HepG2 (cell line): ENCODE measurements around the gene DEFB129. TPM values are rescaled to one million over a fixed set of nuclear protein-coding genes. Genes with fewer than 3 reads are reported as not detected.

ENCODE experiments used
- ATAC-seq: fragments of 200-7000 bp; cut with Tn5 transposase; 3 replicates; pipeline ENCODE4 v1.9.1; 2020; ENCODE audit warnings: mild to moderate bottlenecking, moderate library complexity
- BruUV-seq: library from RNA; stranded (reverse); fragments of 400-500 nt; replicated peaks from 2 replicates; lab custom pipeline; 2021; lab: Mats Ljungman, UMichigan
- CTCF ChIA-PET: fragments of 300-600 bp; formaldehyde crosslinking; extraction: SDS; loops from one replicate; lab custom pipeline; 2021; ENCODE audit warnings: low total read pairs, inconsistent platforms, low intra/inter-chr PET ratio; lab: Yijun Ruan, JAX
- POLR2A ChIA-PET: fragments of 350-600 bp; sonication (Branson Sonifier 250); formaldehyde crosslinking; loops from one replicate; lab custom pipeline; 2020; ENCODE audit warnings: antibody characterized with exemption, inconsistent platforms; lab: Yijun Ruan, JAX
- DNase-seq: peaks from one replicate; pipeline ENCODE4 v3.0.0-alpha.2; 2015; ENCODE audit warnings: low spot score
- FAIRE-seq: peaks from 3 replicates; lab custom pipeline; 2011; peaks lifted over from hg19 to GRCh38; lab: Jason Lieb, UNC
- H2AFZ ChIP-seq: one replicate; pipeline ENCODE4 v1.6.1; 2011; ENCODE audit warnings: low read length, inconsistent platforms
- H3K27ac ChIP-seq: fragments of 300-600 bp; 3 replicates; pipeline ENCODE4 v1.8.0; 2011; ENCODE audit warnings: mixed run types, mild to moderate bottlenecking, mixed read lengths, low read length, inconsistent platforms; ENCODE audit not compliant: insufficient read depth; ENCODE audit errors: extremely low read length
- H3K27me3 ChIP-seq, 2 experiments: fragments of 200-600 bp in 1 of 2; 2 replicates in 1 of 2; 3 replicates in 1 of 2; pipeline versions ENCODE4 v1.6.0 to v1.8.0; 2011; ENCODE audit warnings: low read length in 2 of 2, mild to moderate bottlenecking in 2 of 2, moderate library complexity in 2 of 2, inconsistent platforms in 1 of 2; ENCODE audit not compliant: insufficient read depth in 2 of 2, control insufficient read depth in 1 of 2
- H3K36me3 ChIP-seq, 2 experiments: fragments of 200-600 bp in 1 of 2; replicated peaks in 1 of 2; 2 replicates in 1 of 2; 3 replicates in 1 of 2; pipeline versions ENCODE4 v1.5.1 to v1.8.0; 2011; ENCODE audit warnings: low read length in 2 of 2, inconsistent platforms in 1 of 2; ENCODE audit not compliant: insufficient read depth in 2 of 2, control insufficient read depth in 1 of 2
- H3K4me1 ChIP-seq: 2 replicates; pipeline ENCODE4 v1.5.1; 2012; ENCODE audit warnings: low read length, inconsistent platforms; ENCODE audit not compliant: insufficient read depth
- H3K4me2 ChIP-seq: 2 replicates; pipeline ENCODE4 v1.6.0; 2011; ENCODE audit warnings: low read depth, low read length, inconsistent platforms
- H3K4me3 ChIP-seq, 3 experiments: fragments of 200-600 bp in 1 of 3; sonication (generic), shearing (Covaris generic) in 1 of 3; replicated peaks in 1 of 3; 2 replicates each; pipeline ENCODE4 v1.5.1; 2011 to 2016; ENCODE audit warnings: low read length in 3 of 3, inconsistent platforms in 2 of 3, low read depth in 2 of 3, mild to moderate bottlenecking in 2 of 3, control low read depth in 1 of 3, mixed read lengths in 1 of 3; ENCODE audit not compliant: insufficient read depth in 1 of 3
- H3K79me2 ChIP-seq: one replicate; pipeline ENCODE4 v1.6.1; 2011; ENCODE audit warnings: low read length, inconsistent platforms; ENCODE audit not compliant: insufficient read depth
- H3K9ac ChIP-seq: 2 replicates; pipeline ENCODE4 v1.6.0; 2011; ENCODE audit warnings: mild to moderate bottlenecking, low read depth, low read length, inconsistent platforms; ENCODE audit not compliant: insufficient read depth
- H3K9me3 ChIP-seq: 2 replicates; pipeline ENCODE4 v1.5.1; 2012; ENCODE audit warnings: mild to moderate bottlenecking, low read length
- H4K20me1 ChIP-seq: 2 replicates; pipeline ENCODE4 v1.6.0; 2011; ENCODE audit warnings: inconsistent platforms, mild to moderate bottlenecking, low read length, moderate library complexity; ENCODE audit not compliant: insufficient read depth
- EP300 ChIP-seq, 3 experiments: sonication (generic) in 1 of 3; formaldehyde crosslinking in 1 of 3; IDR thresholded peaks; 2 replicates each; pipeline versions ENCODE4 v1.5.1 to v1.6.1; 2011 to 2020; ENCODE audit warnings: low read depth in 2 of 3, low read length in 2 of 3, borderline replicate concordance in 1 of 3, improper control_type of control experiment in 1 of 3, mild to moderate bottlenecking in 1 of 3, missing genetic modification reagents in 1 of 3, moderate library complexity in 1 of 3
- ESRRA ChIP-seq: sonication (generic); formaldehyde crosslinking; IDR thresholded peaks from 2 replicates; pipeline ENCODE4 v1.5.1; 2020; ENCODE audit warnings: mild to moderate bottlenecking, low read depth, missing genetic modification reagents
- KLF11 ChIP-seq: IDR thresholded peaks from 2 replicates; pipeline ENCODE4 v1.6.1; 2016; ENCODE audit warnings: missing compliant biosample characterization
- SMAD1 ChIP-seq: sonication (generic); formaldehyde crosslinking; IDR thresholded peaks from 2 replicates; pipeline ENCODE4 v1.4.0; 2020; ENCODE audit warnings: missing genetic modification reagents, low read depth, mild to moderate bottlenecking, borderline replicate concordance
- ZNF431 ChIP-seq: sonication (generic); formaldehyde crosslinking; IDR thresholded peaks from 2 replicates; pipeline ENCODE4 v1.9.0; 2022; ENCODE audit warnings: missing genetic modification reagents, low read depth, mild to moderate bottlenecking, borderline replicate concordance
- ZNF891 ChIP-seq: sonication (generic); formaldehyde crosslinking; IDR thresholded peaks from 2 replicates; pipeline ENCODE4 v1.5.0; 2020; ENCODE audit warnings: mild to moderate bottlenecking, missing genetic modification reagents
- WGBS: methylation state at CpG from one replicate; pipeline ENCODE4 v1.1.6; 2017; ENCODE audit warnings: low lambda C conversion rate; 5-methylcytosine and 5-hydroxymethylcytosine counted together
- in situ Hi-C: cut with HindIII; loops from 2 replicates; pipeline ENCODE4 v1.10.0; 2017; ENCODE audit warnings: low pct_unique_long_range_greater_than_20kb; ENCODE audit not compliant: extremely low pct_ligation_motif_present
- intact Hi-C: fragments of 100-400 bp; cut with micrococcal nuclease; formaldehyde crosslinking; loops from one replicate; pipeline ENCODE4 v1.10.0; 2022; ENCODE audit not compliant: unreplicated experiment
- polyA plus RNA-seq, 8 experiments: library from polyadenylated mRNA; depleted of rRNA in 3 of 8; stranded (reverse) in 7 of 8; unstranded in 1 of 8; fragments of >200 nt; fragmentation: Illumina TruSeq in 4 of 8; extraction: Trizol in 4 of 8; gene quantifications; 2 replicates each; pipeline versions ENCODE4 v1.2.1 to v1.2.3, GENCODE V29; 2011 to 2016; ENCODE audit warnings: low read depth in 4 of 8, missing spikeins in 1 of 8, mixed read lengths in 1 of 8; ENCODE audit not compliant: insufficient read depth in 1 of 8
- total RNA-seq, 5 experiments: library from RNA; depleted of rRNA; stranded (reverse); fragments of >200 nt; fragmentation: Illumina TruSeq; extraction: Trizol; gene quantifications; 2 replicates each; pipeline ENCODE4 v1.2.3, GENCODE V29; 2016; ENCODE audit warnings: low read depth in 1 of 5
- TF ChIP-seq, protein P1 (sequence below): sonication (generic); formaldehyde crosslinking; IDR thresholded peaks from 2 replicates; pipeline ENCODE4 v1.4.0; 2020; ENCODE audit warnings: mild to moderate bottlenecking, missing genetic modification reagents
- TF ChIP-seq, protein P2 (sequence below): sonication (generic); formaldehyde crosslinking; IDR thresholded peaks from 2 replicates; pipeline ENCODE4 v1.4.0; 2020; ENCODE audit warnings: mild to moderate bottlenecking, missing genetic modification reagents
- TF ChIP-seq, protein P3 (sequence below): sonication (generic); formaldehyde crosslinking; IDR thresholded peaks from 2 replicates; pipeline ENCODE4 v1.5.1; 2020; ENCODE audit warnings: missing genetic modification reagents, mild to moderate bottlenecking, borderline replicate concordance
- TF ChIP-seq, protein P4 (sequence below): sonication (generic); formaldehyde crosslinking; IDR thresholded peaks from 2 replicates; pipeline ENCODE4 v1.4.0; 2020; ENCODE audit warnings: mild to moderate bottlenecking, missing genetic modification reagents

Gene DEFB129
- total and polyA plus RNA-seq, 2 of the 13 experiments (the other 11 are each of a cell fraction or from before 2014, with no cell fraction given), result not detected

DNA sequence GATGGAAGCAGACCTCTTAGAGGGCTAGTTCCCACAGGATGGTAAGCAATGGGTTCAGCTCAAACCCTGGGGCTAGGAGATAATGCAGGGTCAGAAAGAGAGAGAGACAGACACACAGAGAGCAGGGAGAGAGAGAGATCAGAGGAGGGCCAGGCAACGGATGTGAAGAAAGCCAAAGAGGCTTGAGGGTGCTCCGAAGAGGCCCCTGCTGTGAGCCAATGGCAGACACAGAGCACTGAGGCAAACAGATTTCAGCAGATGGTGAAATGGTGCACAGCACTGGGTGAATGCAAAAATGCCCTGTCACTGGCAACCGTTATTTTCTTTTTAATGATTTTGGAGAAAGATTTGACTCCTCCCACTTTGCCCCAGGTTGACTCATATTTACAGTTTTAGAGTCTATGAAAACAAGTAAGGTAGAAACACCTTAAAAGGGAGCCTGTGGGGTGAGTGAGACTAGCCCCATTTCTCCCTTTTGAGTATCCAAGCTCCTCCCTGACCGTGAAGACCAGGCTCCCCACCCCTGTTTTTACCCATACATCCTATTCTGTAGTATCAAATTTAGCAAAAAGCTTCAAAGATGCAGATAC, 31.3 kb downstream of the DEFB129 start:
- ChIA-PET POLR2A (interaction anchor here (1.0 kb wide), 1 partner anchor 8 kb away, joined by 3 read pairs; no protein-coding TSS in a partner anchor), CTCF (interaction anchor here (0.7 to 1.9 kb wide), 3 partner anchors 9 to 72 kb away, joined by 3 to 12 read pairs (median 4); no protein-coding TSS in a partner anchor)
- H3K9ac ChIP-seq, result no peak overlapping the region
- no peaks in the 10 kb centered on the region for H3K79me2 ChIP-seq
- H3K36me3 ChIP-seq, result no peaks in the 10 kb centered on the region
- DNase-seq, result no peak
- no TSS peak for BruUV-seq
- H3K4me1 ChIP-seq, result no peaks in the 10 kb centered on the region
- no peak overlapping the region for H3K4me3 ChIP-seq
- intact Hi-C loops (no loop called here), in situ Hi-C loops (no loop called here)
- no peak overlapping the region for H2AFZ ChIP-seq
- no peak for TF ChIP-seq ZNF891 (CRISPR knock-in tag)
- TF ChIP-seq KLF11 (CRISPR knock-in tag), result no peak
- TF ChIP-seq EP300 (IDR thresholded peaks at IDR 0.05; ENCODE audit: low read depth in 2 of 2, low read length in 2 of 2), result no peak
- TF ChIP-seq EP300 (CRISPR knock-in tag; IDR thresholded peaks at IDR 0.05; ENCODE audit: borderline replicate concordance), result no peak
- no peak for TF ChIP-seq ZNF431 (CRISPR knock-in tag)
- TF ChIP-seq, protein P1, sequence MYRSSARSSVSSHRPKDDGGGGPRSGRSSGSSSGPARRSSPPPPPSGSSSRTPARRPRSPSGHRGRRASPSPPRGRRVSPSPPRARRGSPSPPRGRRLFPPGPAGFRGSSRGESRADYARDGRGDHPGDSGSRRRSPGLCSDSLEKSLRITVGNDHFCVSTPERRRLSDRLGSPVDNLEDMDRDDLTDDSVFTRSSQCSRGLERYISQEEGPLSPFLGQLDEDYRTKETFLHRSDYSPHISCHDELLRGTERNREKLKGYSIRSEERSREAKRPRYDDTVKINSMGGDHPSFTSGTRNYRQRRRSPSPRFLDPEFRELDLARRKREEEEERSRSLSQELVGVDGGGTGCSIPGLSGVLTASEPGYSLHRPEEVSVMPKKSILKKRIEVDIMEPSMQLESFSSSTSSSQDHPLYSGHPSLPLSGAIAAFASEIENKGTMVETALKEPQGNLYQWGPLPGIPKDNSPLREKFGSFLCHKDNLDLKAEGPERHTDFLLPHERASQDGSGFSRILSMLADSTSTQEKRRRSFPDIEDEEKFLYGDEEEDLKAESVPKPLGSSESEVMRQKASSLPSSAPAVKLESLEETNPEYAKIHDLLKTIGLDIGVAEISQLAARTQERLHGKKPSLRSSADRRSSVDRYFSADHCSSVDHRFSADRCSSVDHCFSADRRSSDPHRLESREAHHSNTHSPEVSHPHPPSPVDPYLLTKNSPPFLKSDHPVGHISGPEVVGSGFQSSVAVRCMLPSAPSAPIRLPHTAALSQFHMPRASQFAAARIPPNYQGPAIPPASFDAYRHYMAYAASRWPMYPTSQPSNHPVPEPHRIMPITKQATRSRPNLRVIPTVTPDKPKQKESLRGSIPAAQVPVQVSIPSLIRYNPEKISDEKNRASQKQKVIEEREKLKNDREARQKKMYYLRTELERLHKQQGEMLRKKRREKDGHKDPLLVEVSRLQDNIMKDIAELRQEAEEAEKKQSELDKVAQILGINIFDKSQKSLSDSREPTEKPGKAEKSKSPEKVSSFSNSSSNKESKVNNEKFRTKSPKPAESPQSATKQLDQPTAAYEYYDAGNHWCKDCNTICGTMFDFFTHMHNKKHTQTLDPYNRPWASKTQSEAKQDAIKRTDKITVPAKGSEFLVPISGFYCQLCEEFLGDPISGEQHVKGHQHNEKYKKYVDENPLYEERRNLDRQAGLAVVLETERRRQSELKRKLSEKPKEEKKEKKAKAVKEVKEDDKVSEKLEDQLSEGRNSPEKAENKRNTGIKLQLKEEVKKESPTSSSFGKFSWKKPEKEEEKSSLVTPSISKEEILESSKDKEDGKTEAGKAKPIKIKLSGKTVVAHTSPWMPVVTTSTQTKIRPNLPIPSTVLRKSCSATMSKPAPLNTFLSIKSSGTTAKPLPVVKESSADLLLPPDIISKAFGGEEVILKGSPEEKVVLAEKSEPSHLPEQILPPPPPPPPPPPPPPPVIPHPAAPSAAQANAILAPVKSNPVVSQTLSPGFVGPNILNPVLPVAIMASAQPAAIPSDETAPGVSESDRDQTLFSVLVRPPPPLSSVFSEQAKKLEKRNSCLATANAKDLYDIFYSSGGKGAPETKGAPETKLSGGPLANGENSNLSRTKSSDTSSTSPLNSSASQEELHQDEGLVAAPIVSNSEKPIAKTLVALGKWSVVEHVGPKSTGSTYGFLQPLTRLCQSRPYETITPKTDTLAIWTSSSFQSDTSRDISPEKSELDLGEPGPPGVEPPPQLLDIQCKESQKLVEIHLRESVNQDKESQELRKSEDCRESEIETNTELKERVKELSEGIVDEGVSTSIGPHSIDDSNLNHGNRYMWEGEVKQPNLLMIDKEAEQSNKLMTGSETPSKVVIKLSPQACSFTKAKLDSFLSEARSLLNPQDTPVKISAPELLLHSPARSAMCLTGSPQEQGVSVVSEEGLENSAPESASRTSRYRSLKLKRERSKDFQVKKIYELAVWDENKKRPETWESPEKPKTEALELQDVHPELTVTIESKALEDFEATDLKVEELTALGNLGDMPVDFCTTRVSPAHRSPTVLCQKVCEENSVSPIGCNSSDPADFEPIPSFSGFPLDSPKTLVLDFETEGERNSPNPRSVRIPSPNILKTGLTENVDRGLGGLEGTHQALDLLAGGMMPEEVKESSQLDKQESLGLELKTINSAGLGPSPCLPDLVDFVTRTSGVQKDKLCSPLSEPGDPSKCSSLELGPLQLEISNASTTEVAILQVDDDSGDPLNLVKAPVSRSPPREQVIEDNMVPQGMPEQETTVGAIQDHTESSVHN (CRISPR knock-in tag), result no peak
- TF ChIP-seq, protein P2, sequence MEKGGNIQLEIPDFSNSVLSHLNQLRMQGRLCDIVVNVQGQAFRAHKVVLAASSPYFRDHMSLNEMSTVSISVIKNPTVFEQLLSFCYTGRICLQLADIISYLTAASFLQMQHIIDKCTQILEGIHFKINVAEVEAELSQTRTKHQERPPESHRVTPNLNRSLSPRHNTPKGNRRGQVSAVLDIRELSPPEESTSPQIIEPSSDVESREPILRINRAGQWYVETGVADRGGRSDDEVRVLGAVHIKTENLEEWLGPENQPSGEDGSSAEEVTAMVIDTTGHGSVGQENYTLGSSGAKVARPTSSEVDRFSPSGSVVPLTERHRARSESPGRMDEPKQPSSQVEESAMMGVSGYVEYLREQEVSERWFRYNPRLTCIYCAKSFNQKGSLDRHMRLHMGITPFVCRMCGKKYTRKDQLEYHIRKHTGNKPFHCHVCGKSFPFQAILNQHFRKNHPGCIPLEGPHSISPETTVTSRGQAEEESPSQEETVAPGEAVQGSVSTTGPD (CRISPR knock-in tag), result no peak
- TF ChIP-seq, protein P3, sequence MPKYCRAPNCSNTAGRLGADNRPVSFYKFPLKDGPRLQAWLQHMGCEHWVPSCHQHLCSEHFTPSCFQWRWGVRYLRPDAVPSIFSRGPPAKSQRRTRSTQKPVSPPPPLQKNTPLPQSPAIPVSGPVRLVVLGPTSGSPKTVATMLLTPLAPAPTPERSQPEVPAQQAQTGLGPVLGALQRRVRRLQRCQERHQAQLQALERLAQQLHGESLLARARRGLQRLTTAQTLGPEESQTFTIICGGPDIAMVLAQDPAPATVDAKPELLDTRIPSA (CRISPR knock-in tag), result no peak
- TF ChIP-seq, protein P4, sequence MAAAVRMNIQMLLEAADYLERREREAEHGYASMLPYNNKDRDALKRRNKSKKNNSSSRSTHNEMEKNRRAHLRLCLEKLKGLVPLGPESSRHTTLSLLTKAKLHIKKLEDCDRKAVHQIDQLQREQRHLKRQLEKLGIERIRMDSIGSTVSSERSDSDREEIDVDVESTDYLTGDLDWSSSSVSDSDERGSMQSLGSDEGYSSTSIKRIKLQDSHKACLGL (CRISPR knock-in tag), result no peak
- no peak for TF ChIP-seq SMAD1 (CRISPR knock-in tag)
- TF ChIP-seq ESRRA, result no peak
- TF ChIP-seq, all 625 proteins: peak for 0
- no peaks in the 10 kb centered on the region for H4K20me1 ChIP-seq
- WGBS, result 5% methylated on average over 4 of the region's 4 CpGs
- no peak overlapping the region for H3K4me2 ChIP-seq
- no peak for FAIRE-seq
- no peaks in the 10 kb centered on the region for H3K9me3 ChIP-seq
- no peak overlapping the region for H3K27ac ChIP-seq
- peaks cover 2 to 31% of the 10 kb centered on the region in 2 experiments; a peak in 4 of 5 replicates for H3K27me3 ChIP-seq
- no peak for ATAC-seq
